HTR-8/SVneo (cell line): ENCODE results near the gene TRABD2B.

Source experiments
- DNase-seq: peaks from one replicate; pipeline ENCODE4 v3.0.0; 2011; ENCODE audit warnings: low spot score, mixed read lengths; ENCODE audit not compliant: insufficient read length
- FAIRE-seq: peaks from 2 replicates; lab custom pipeline; 2011; peaks lifted over from hg19 to GRCh38; lab: Jason Lieb, UNC

The TRABD2B gene

GRCh38 chr1:47722101-47722500 lies 275.1 kb downstream of the TRABD2B start:
- DNase-seq = no peak
- no peak for FAIRE-seq

GRCh38 chr1:47720111-47720510 lies 277.1 kb downstream of the TRABD2B start:
- FAIRE-seq (no peak), DNase-seq (no peak)

- DNase-seq = no peak
- no peak for FAIRE-seq
These were observed 279.8 kb downstream of the TRABD2B start for GRCh38 chr1:47717341-47717740.

GRCh38 chr1:47713975-47714767 lies 283.0 kb downstream of the TRABD2B start:
- no peak for FAIRE-seq

GRCh38 chr1:47713333-47713953 lies 283.7 kb downstream of the TRABD2B start:
- no peak for FAIRE-seq
- no peak for DNase-seq

More at GRCh38 chr1:47713975-47714767, 283.0 kb downstream of the TRABD2B start:
- DNase-seq = no peak

GRCh38 chr1:47712596-47713299 lies 284.4 kb downstream of the TRABD2B start:
- no peak for FAIRE-seq

GRCh38 chr1:47711848-47712492 lies 285.2 kb downstream of the TRABD2B start:
- no peak for FAIRE-seq
- DNase-seq = no peak

More at GRCh38 chr1:47712596-47713299, 284.4 kb downstream of the TRABD2B start:
- no peak for DNase-seq

- no peak for DNase-seq
- FAIRE-seq = no peak
These were observed 285.9 kb downstream of the TRABD2B start for GRCh38 chr1:47711184-47711847.
